ENCODE measurements around the gene LRSAM1. TPM values are rescaled to one million over a fixed set of nuclear protein-coding genes. Genes with fewer than 3 reads are reported as not detected.
A peak's percentile ranks its signal among the peaks of the same experiment; 100 is the strongest.

Gene LRSAM1
- total RNA-seq, 1 donor from 2014 or later: 30.1 TPM

DNA sequence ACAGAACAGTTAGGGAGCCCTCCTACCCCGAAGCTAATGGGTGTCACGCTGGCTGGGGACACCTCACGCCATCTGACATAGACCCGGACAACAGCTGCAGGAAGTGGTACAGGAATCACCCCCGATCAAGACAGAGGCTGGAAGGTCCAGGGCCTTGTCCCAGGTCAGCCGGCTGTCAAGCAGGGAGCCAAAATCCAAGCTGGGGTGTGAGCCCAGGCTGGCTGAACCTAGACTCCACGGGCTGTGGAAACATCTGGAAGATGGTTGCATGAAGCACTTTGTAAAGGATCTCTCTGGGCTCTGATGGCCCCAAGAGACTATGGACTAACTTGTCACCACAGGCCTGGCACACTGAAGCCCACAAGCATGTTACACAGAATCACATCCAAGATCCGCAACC lies 91.9 kb downstream of the LRSAM1 start:
- Histone ChIP-seq H3K4me3 (ENCODE audit: low read depth, low read length) (no peak overlapping the region), H3K27me3 (ENCODE audit: control insufficient read depth, insufficient read depth, low read length) (no peaks in the 10 kb centered on the region), H3K36me3 (ENCODE audit: control insufficient read depth, insufficient read depth, low read length) (peaks cover 2% of the 10 kb centered on the region)
- no peak for DNase-seq (ENCODE audit: low read depth)
- TF ChIP-seq, protein P1, sequence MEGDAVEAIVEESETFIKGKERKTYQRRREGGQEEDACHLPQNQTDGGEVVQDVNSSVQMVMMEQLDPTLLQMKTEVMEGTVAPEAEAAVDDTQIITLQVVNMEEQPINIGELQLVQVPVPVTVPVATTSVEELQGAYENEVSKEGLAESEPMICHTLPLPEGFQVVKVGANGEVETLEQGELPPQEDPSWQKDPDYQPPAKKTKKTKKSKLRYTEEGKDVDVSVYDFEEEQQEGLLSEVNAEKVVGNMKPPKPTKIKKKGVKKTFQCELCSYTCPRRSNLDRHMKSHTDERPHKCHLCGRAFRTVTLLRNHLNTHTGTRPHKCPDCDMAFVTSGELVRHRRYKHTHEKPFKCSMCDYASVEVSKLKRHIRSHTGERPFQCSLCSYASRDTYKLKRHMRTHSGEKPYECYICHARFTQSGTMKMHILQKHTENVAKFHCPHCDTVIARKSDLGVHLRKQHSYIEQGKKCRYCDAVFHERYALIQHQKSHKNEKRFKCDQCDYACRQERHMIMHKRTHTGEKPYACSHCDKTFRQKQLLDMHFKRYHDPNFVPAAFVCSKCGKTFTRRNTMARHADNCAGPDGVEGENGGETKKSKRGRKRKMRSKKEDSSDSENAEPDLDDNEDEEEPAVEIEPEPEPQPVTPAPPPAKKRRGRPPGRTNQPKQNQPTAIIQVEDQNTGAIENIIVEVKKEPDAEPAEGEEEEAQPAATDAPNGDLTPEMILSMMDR (IDR thresholded peaks at IDR 0.05; ENCODE audit: insufficient read depth, low read length, poor library complexity, severe bottlenecking): no peak

DNA sequence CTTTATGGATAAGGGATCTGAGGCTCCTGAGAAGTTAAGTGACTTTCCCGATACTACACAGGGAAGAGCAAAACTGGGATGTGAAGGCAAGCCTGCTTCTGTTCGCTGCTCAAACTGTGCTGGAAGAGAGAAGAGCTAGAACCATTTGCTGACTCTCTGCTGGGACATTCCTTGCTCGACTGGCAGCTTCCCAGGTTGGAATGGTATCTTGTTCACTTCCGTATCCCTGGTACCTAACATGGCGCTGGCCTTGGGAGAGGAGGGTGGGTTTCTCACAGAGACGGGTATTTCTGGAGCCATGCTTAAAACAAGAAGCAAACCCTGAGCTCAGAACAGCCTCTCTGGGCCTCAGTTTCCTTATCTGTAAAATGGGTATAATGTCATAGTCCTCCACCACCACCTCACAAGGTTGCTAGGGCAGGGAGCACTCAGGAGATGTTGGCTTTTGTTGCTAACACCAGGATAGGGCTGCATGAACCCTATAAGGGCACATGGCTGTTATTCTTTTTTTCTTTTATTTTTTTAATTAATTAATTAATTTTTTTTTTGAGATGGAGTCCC lies 92.7 kb downstream of the LRSAM1 start:
- H3K27me3 ChIP-seq (ENCODE audit: control insufficient read depth, insufficient read depth, low read length): no peaks in the 10 kb centered on the region
- no peak overlapping the region for H3K4me3 ChIP-seq (ENCODE audit: low read depth, low read length)
- H3K36me3 ChIP-seq (ENCODE audit: control insufficient read depth, insufficient read depth, low read length): peaks cover 2% of the 10 kb centered on the region
- no peak for DNase-seq (ENCODE audit: low read depth)
- TF ChIP-seq, protein P1 (IDR thresholded peaks at IDR 0.05; ENCODE audit: insufficient read depth, low read length, poor library complexity, severe bottlenecking): no peak

DNA sequence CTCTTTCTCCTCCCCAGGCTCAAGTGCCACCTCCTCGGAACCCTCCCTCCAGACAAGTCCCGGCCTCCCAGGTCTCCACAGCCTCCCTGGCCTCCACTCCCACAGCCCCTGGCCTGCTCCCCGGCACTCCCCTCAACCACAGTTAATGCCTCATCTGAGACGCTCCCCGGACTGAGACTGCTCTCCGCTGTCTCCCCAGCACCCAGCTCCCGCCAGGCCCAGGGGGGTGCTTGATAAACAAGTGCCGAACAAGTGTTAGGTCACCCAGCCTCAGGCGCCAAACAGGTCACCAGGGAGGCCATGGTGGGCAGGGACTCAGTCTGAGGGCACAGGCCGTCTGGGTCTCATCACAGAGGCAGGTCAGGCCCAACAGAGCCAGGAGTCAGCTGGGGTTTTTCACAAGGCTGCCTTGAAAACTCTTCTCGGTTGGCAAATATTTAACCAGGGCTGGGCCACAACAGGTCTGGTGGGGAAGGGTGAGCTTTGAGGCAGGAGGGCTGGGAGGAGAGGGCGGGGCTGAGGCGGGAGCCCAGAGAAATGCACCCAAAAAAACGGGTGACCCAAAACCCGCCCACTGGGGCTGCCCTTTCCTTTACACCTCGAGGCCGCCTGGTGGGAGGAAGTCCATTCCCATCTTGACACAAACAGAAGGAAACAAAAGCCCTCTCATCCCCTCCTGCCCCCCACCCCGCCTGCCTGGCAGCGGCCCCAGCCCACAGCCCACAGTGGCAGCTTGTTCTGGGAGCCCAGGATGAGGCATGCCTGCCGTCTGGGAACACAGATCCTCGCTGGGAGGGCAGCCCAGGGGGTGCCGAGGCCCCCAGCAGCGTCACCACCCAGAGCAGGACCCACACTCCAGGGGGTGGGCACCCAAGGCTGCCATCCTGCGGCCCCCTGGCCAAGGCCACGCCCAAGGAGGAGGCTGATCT lies 94.2 kb downstream of the LRSAM1 start:
- DNase-seq (ENCODE audit: low read depth): peak; percentile 92
- H3K4me3 ChIP-seq (ENCODE audit: low read depth, low read length): no peak overlapping the region
- TF ChIP-seq, protein P1 (IDR thresholded peaks at IDR 0.05; ENCODE audit: insufficient read depth, low read length, poor library complexity, severe bottlenecking): peak; percentile 9
- no peaks in the 10 kb centered on the region for H3K27me3 ChIP-seq (ENCODE audit: control insufficient read depth, insufficient read depth, low read length)
- peaks cover 2% of the 10 kb centered on the region for H3K36me3 ChIP-seq (ENCODE audit: control insufficient read depth, insufficient read depth, low read length)

DNA sequence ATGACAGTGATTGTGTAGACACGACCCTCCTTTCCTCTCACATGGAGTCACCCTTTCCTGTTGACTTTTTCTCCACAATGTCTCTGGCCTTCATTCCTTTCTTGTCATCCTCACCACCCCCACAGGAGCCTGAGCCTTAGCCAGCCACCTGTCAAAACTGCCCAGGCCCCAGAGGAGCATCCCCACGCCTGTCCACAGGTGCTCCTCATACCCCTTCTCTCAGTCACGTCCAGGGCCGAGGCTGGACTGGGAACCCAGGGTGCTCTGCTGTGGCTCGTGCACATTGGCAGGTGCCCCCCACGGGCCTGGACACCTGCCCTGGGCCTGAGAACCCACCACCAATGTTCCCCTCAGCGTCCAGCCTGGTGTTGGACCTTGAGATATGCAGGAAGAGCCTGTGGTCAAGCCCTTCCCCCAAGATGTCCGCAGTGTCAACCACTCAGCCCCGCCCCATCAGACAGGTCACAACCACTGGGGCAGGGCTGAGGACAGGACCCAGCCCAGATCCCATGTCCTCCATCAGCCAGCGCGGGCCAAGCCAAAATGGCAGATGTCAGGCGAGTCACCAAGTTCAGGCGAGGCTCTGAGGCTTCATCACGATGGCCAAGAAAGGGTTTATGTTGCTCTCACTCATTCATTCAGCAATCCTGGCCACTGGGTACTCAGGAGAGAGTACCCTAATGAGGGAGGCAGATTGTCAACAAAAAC lies 95.0 kb downstream of the LRSAM1 start:
- no peak for DNase-seq (ENCODE audit: low read depth)
- Histone ChIP-seq H3K27me3 (ENCODE audit: control insufficient read depth, insufficient read depth, low read length) (no peaks in the 10 kb centered on the region), H3K4me3 (ENCODE audit: low read depth, low read length) (no peak overlapping the region), H3K36me3 (ENCODE audit: control insufficient read depth, insufficient read depth, low read length) (peaks cover 2% of the 10 kb centered on the region)
- TF ChIP-seq, protein P1 (IDR thresholded peaks at IDR 0.05; ENCODE audit: insufficient read depth, low read length, poor library complexity, severe bottlenecking): no peak

DNA sequence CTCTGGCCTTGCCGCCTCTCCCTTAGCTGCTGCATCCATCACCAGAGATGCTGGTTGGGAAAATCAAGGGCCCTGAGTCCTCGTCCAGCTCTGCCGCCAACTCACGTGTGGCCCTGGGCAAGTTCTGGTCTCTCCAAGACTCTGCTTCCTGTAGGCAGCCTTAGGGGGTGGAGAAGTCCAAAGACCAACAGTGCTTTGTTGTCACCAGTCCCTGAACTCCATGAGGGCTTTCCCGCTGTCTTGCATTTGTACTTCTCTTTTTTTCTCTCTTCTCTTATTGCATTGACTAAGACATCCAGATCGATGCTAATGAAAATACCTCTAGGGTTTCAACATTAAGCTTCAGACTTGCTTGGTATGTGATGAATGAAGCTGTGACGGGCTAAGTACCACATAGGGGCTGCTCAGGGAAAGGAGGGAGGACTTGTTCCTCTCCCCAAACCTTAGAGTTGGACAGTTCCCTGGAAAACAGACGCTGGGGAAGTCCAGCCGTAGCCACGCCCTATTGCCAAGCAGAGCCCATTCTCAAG lies 97.1 kb downstream of the LRSAM1 start:
- H3K27me3 ChIP-seq (ENCODE audit: control insufficient read depth, insufficient read depth, low read length): no peaks in the 10 kb centered on the region
- DNase-seq (ENCODE audit: low read depth): no peak
- no peak overlapping the region for H3K4me3 ChIP-seq (ENCODE audit: low read depth, low read length)
- TF ChIP-seq, protein P1 (IDR thresholded peaks at IDR 0.05; ENCODE audit: insufficient read depth, low read length, poor library complexity, severe bottlenecking): no peak
- H3K36me3 ChIP-seq (ENCODE audit: control insufficient read depth, insufficient read depth, low read length): peaks cover 1% of the 10 kb centered on the region

Data from kidney epithelial cell (primary cell).